Heart left ventricle (tissue), 16 donors: ENCODE measurements around the gene OR4E2. TPM values are rescaled to one million over a fixed set of nuclear protein-coding genes. Genes with fewer than 3 reads are reported as not detected.

Source experiments
- ATAC-seq, 4 donors: fragments of 200-7000 bp; cut with Tn5 transposase; one replicate each; pipeline ENCODE4 v1.9.1; 2020 to 2022; ENCODE audit warnings: moderate library complexity in 4 of 4, mild to moderate bottlenecking in 3 of 4, moderate number of reproducible peaks in 1 of 4
- DNase-seq, 5 donors: peaks; one replicate each; pipeline ENCODE4 v3.0.0-alpha.2; 2020
- H3K27ac ChIP-seq, 12 donors: fragments of 200-600 bp; sonication (generic) in 4 of 12; one replicate each; pipeline versions ENCODE4 v1.5.0 to v1.8.0; 2016 to 2022; ENCODE audit warnings: mild to moderate bottlenecking in 2 of 12
- H3K27me3 ChIP-seq, 9 donors: fragments of 200-600 bp; sonication (generic) in 2 of 9; one replicate each; pipeline versions ENCODE4 v1.5.1 to v1.8.0; 2016 to 2022; ENCODE audit warnings: mild to moderate bottlenecking in 3 of 9
- H3K36me3 ChIP-seq, 9 donors: fragments of 200-600 bp; sonication (generic) in 2 of 9; one replicate each; pipeline versions ENCODE4 v1.5.0 to v1.8.0; 2018 to 2022; ENCODE audit warnings: mild to moderate bottlenecking in 2 of 9
- H3K4me1 ChIP-seq, 12 donors: fragments of 200-600 bp; sonication (generic) in 4 of 12; one replicate each; pipeline versions ENCODE4 v1.5.0 to v1.8.0; 2016 to 2022; ENCODE audit warnings: mild to moderate bottlenecking in 3 of 12
- H3K4me3 ChIP-seq, 12 donors: fragments of 200-600 bp; sonication (generic) in 4 of 12; one replicate each; pipeline versions ENCODE4 v1.5.0 to v1.8.0; 2017 to 2022; ENCODE audit warnings: mild to moderate bottlenecking in 9 of 12, moderate library complexity in 4 of 12
- H3K9me3 ChIP-seq, 12 donors: fragments of 200-600 bp; sonication (generic) in 4 of 12; one replicate each; pipeline versions ENCODE4 v1.5.0 to v1.8.0; 2016 to 2022; ENCODE audit warnings: mild to moderate bottlenecking in 1 of 12
- POLR2A ChIP-seq, 2 donors: fragments of 450-650 bp; IDR thresholded peaks; one replicate each; pipeline ENCODE4 v1.6.1; 2017; ENCODE audit warnings: antibody characterized with exemption in 2 of 2, mild to moderate bottlenecking in 2 of 2, moderate library complexity in 2 of 2
- WGBS, 4 donors: extraction: QIAGEN DNeasy Blood & Tissue Kit in 2 of 4; methylation state at CpG; one replicate each; pipeline versions ENCODE4 v1.1.5 to v1.1.7; 2013 to 2018; 5-methylcytosine and 5-hydroxymethylcytosine counted together
- intact Hi-C, 10 donors: fragments of 100-400 bp; cut with DNase I; formaldehyde crosslinking; loops; one replicate each; pipeline versions ENCODE4 v1.11.1 to v1.14.2; 2022
- polyA plus RNA-seq, 2 donors: library from polyadenylated mRNA; stranded (reverse); fragments of 200-250 nt; gene quantifications; one replicate each; pipeline ENCODE4 v1.2.3, GENCODE V29; 2013
- total RNA-seq, 9 donors: library from RNA; depleted of rRNA in 2 of 9; stranded (reverse); fragments of >200 nt in 2 of 9; fragmentation: NEBNext Ultra II Directional in 3 of 9; extraction: Animal tissue kit (Norgen Biotek cat#: 25700) in 3 of 9; gene quantifications; one replicate each; pipeline versions ENCODE4 v1.1.0 to v1.2.4, GENCODE V29; 2016 to 2023
- TF ChIP-seq, protein P1 (sequence below), 12 donors: fragments of 200-600 bp; sonication (generic) in 4 of 12; IDR thresholded peaks; one replicate each; pipeline versions ENCODE4 v1.5.0 to v1.8.0; 2018 to 2022; ENCODE audit warnings: antibody characterized with exemption in 12 of 12, mild to moderate bottlenecking in 5 of 12
- donor health status: ischemic (EF 13 %, LVEDD 7.1; RV severe dilation, severe dysfunction).
- donor health status: healthy with polysubstance abuse.
- donor health status: DM: no; HTN: yes; CAD: no.
- donor health status: DM: no; HTN: no; CAD: no.
- donor health status: ischemic (EF 25% LVEDD 6.9; RV normal size, moderate dysfunction).
- donor health status: ischemic (EF 25% LVEDD 5.7; RV mildly dilated, moderate dysfunction).
- donor health status: healthy.
- donor health status: DM: yes; HTN: yes; CAD: no.
- donor health status: ischemic (EF 35%, LVEDD 5.7; RV mildly dilated, moderate dysfunction).
- donor health status: nonischemic (EF 11% LVEDD 7.7; RV severe dilation, severe dysfunction).
- donor health status: DM: yes; HTN: yes; CAD: no.
- donor health status: PGD.
- donor health status: ischemic (EF 29% LVEDD 5.4; RV normal size, mild dysfunction).
- donor health status: nonischemic (EF 23%, LVEDD 6.1; RV moderate dilation, normal function).

The OR4E2 gene
- total and polyA plus RNA-seq, 11 donors: not detected

DNA sequence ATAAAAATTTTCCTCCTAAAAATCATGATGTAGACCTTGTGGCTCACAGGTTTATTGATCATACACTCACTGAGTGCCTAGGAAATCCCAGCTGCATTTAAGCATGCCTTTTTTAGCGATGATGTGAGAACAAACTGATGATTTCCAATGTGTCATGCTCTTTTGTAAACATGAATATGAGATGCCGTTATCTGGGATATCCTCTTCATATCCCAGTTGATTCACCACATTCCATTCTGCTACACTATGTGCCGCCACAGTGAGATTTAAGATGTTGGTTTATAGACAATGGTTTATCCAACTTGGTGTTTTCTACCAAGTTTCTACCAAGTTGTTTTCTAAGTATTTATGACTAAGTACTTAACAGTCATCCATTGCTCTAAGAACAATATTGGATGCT lies 14.7 kb downstream of the OR4E2 start:
- TF ChIP-seq POLR2A (IDR thresholded peaks at IDR 0.05): no peak
- TF ChIP-seq, protein P1, sequence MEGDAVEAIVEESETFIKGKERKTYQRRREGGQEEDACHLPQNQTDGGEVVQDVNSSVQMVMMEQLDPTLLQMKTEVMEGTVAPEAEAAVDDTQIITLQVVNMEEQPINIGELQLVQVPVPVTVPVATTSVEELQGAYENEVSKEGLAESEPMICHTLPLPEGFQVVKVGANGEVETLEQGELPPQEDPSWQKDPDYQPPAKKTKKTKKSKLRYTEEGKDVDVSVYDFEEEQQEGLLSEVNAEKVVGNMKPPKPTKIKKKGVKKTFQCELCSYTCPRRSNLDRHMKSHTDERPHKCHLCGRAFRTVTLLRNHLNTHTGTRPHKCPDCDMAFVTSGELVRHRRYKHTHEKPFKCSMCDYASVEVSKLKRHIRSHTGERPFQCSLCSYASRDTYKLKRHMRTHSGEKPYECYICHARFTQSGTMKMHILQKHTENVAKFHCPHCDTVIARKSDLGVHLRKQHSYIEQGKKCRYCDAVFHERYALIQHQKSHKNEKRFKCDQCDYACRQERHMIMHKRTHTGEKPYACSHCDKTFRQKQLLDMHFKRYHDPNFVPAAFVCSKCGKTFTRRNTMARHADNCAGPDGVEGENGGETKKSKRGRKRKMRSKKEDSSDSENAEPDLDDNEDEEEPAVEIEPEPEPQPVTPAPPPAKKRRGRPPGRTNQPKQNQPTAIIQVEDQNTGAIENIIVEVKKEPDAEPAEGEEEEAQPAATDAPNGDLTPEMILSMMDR (IDR thresholded peaks at IDR 0.05): no peak
- Histone ChIP-seq H3K27me3 (peaks cover 0 to 9% (median 0%) of the 10 kb centered on the region in 9 donors), H3K4me3 (no peak overlapping the region), H3K9me3 (peaks cover 0 to 5% (median 0%) of the 10 kb centered on the region in 12 donors), H3K4me1 (no peaks in the 10 kb centered on the region), H3K36me3 (no peaks in the 10 kb centered on the region), H3K27ac (no peak overlapping the region)
- ATAC-seq (no peak), DNase-seq (no peak)
- intact Hi-C loops: no loop called here
- 71 to 80% (median 76%) methylated on average over 3 of the region's 3 CpGs for WGBS, 4 donors

DNA sequence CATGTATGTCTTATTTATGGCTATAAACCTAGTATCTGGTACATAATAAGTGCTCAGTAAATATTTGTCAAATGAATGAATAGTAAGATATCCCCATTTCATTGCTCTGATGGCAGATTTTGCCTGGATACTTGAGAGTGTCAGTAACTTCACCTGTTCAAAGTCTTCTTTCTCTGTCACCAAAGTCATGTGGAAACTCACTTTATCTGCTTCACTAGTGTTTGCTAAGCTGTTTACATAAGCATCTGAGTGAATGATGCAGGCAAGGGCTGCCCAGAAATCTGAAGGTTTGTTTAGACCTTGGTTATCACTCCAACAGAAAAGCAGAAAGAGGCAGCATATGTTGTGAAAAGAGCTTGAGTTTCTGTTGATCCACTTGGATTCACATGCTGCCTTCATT lies 15.6 kb downstream of the OR4E2 start:
- no peak overlapping the region for H3K27ac ChIP-seq
- intact Hi-C loops: no loop called here
- H3K4me1 ChIP-seq: no peaks in the 10 kb centered on the region
- H3K36me3 ChIP-seq: no peaks in the 10 kb centered on the region
- TF ChIP-seq, protein P1 (IDR thresholded peaks at IDR 0.05): no peak
- TF ChIP-seq POLR2A (IDR thresholded peaks at IDR 0.05): no peak
- ATAC-seq (no peak), DNase-seq (no peak)
- H3K4me3 ChIP-seq: no peak overlapping the region
- peaks cover 0 to 2% (median 0%) of the 10 kb centered on the region in 12 donors for H3K9me3 ChIP-seq
- peaks cover 0 to 9% (median 0%) of the 10 kb centered on the region in 9 donors for H3K27me3 ChIP-seq

DNA sequence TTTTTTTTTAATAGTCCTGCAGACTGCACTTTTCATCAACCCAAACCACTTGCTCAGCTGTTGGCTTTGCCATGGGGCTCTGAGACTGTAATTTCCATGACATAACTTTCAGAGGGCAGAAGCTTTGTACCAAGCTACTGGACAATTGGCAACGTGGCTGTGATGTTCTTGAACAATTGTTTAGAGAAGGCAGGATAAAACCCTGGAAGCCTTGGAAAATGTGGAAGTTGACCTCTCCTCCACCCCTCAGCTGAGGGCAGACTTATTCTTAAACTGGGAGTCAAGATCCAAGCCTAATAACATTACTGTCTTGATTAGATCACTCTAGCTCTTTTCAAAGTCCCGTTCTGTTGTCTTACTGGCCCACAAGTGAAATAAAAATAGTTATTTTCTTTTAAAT lies 17.7 kb downstream of the OR4E2 start:
- Histone ChIP-seq H3K9me3 (peaks cover 0 to 17% (median 3%) of the 10 kb centered on the region in 12 donors), H3K27ac (no peak overlapping the region), H3K27me3 (peaks cover 0 to 9% (median 0%) of the 10 kb centered on the region in 9 donors), H3K36me3 (no peaks in the 10 kb centered on the region), H3K4me1 (no peaks in the 10 kb centered on the region), H3K4me3 (no peak overlapping the region)
- DNase-seq (no peak), ATAC-seq (no peak)
- TF ChIP-seq, protein P1 (IDR thresholded peaks at IDR 0.05): no peak
- TF ChIP-seq POLR2A (IDR thresholded peaks at IDR 0.05): no peak
- intact Hi-C loops: no loop called here
- 34 to 46% (median 38%) methylated on average over 2 of the region's 2 CpGs for WGBS, 4 donors

DNA sequence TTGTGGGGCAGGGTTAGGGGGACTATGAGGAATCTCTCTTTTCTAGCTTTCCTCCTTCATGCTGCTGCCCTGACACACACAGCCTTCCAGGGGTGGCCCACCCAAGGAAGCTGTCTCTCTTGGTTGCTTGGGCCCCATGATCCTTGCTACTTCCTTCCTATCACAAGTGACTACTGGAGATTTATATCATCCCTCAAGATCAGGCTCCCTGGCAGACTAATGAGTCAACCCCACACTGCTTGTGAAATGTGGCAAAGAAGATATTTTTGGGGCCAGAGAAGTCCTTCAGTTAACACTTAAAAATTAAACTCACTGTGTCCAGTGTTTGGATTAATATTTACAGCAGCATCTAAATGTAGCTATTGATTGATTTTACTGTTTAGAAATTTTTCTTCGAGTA lies 18.5 kb downstream of the OR4E2 start:
- ATAC-seq (no peak), DNase-seq (no peak)
- 81 to 91% (median 90%) methylated on average over 1 of the region's 1 CpG for WGBS, 4 donors
- no peaks in the 10 kb centered on the region for H3K36me3 ChIP-seq
- H3K27ac ChIP-seq: no peak overlapping the region
- intact Hi-C loops: no loop called here
- no peak overlapping the region for H3K4me3 ChIP-seq
- TF ChIP-seq, protein P1 (IDR thresholded peaks at IDR 0.05): no peak
- no peak for TF ChIP-seq POLR2A (IDR thresholded peaks at IDR 0.05)
- H3K9me3 ChIP-seq: peaks cover 0 to 17% (median 3%) of the 10 kb centered on the region in 12 donors
- peaks cover 0 to 9% (median 0%) of the 10 kb centered on the region in 9 donors for H3K27me3 ChIP-seq
- H3K4me1 ChIP-seq: no peaks in the 10 kb centered on the region
